BLaER1 (cell line): ENCODE results near the gene NSMCE3.

ENCODE experiments used
- H3K27ac ChIP-seq: shearing (Covaris generic); formaldehyde crosslinking; 2 replicates; pipeline ENCODE4 v1.8.1; 2022
- H3K27me3 ChIP-seq: shearing (Covaris generic); formaldehyde crosslinking; 2 replicates; pipeline ENCODE4 v1.8.1; 2022
- H3K36me3 ChIP-seq: shearing (Covaris generic); formaldehyde crosslinking; 2 replicates; pipeline ENCODE4 v1.8.1; 2022
- H3K4me1 ChIP-seq: shearing (Covaris generic); formaldehyde crosslinking; 2 replicates; pipeline ENCODE4 v1.8.1; 2022
- H3K4me2 ChIP-seq: shearing (Covaris generic); formaldehyde crosslinking; 2 replicates; pipeline ENCODE4 v1.8.1; 2022
- H3K4me3 ChIP-seq: shearing (Covaris generic); formaldehyde crosslinking; 2 replicates; pipeline ENCODE4 v1.8.1; 2022
- H3K9ac ChIP-seq: shearing (Covaris generic); formaldehyde crosslinking; 2 replicates; pipeline ENCODE4 v1.8.1; 2022
- H3K9me3 ChIP-seq: shearing (Covaris generic); formaldehyde crosslinking; 2 replicates; pipeline ENCODE4 v1.8.1; 2022
- H4K20me1 ChIP-seq: shearing (Covaris generic); formaldehyde crosslinking; 2 replicates; pipeline ENCODE4 v1.8.1; 2022
- Cebpa-rat ChIP-seq: shearing (Covaris generic); IDR thresholded peaks from 2 replicates; pipeline ENCODE4 v1.8.1; 2022

NSMCE3 gene

GRCh38 chr15:29223640-29224039, 46.0 kb downstream of the NSMCE3 start:
- no peak overlapping the region for H3K27ac ChIP-seq
- H3K27me3 ChIP-seq, result no peaks in the 10 kb centered on the region
- H4K20me1 ChIP-seq, result no peaks in the 10 kb centered on the region
- H3K9me3 ChIP-seq, result 0 out of 2 replicates have a peak, but pooled peaks cover 4% of the 10 kb centered on the region
- no peaks in the 10 kb centered on the region for H3K4me1 ChIP-seq
- H3K4me2 ChIP-seq, result no peak overlapping the region
- H3K36me3 ChIP-seq, result no peaks in the 10 kb centered on the region
- TF ChIP-seq Cebpa-rat, result no peak
- no peak overlapping the region for H3K9ac ChIP-seq
- no peak overlapping the region for H3K4me3 ChIP-seq

GRCh38 chr15:29222129-29222853, 47.3 kb downstream of the NSMCE3 start:
- H3K4me1 ChIP-seq, result no peaks in the 10 kb centered on the region
- no peak overlapping the region for H3K27ac ChIP-seq
- H3K4me2 ChIP-seq, result no peak overlapping the region
- no peak overlapping the region for H3K9ac ChIP-seq
- H3K27me3 ChIP-seq, result no peaks in the 10 kb centered on the region
- no peaks in the 10 kb centered on the region for H4K20me1 ChIP-seq
- H3K9me3 ChIP-seq, result 0 out of 2 replicates have a peak, but pooled peaks cover 4% of the 10 kb centered on the region
- H3K4me3 ChIP-seq, result no peak overlapping the region
- no peaks in the 10 kb centered on the region for H3K36me3 ChIP-seq
- TF ChIP-seq Cebpa-rat, result no peak

GRCh38 chr15:29220852-29221251, 48.8 kb downstream of the NSMCE3 start:
- TF ChIP-seq Cebpa-rat, result no peak
- 0 out of 2 replicates have a peak, but pooled peaks cover 4% of the 10 kb centered on the region for H3K9me3 ChIP-seq
- no peak overlapping the region for H3K4me2 ChIP-seq
- H4K20me1 ChIP-seq, result no peaks in the 10 kb centered on the region
- no peaks in the 10 kb centered on the region for H3K27me3 ChIP-seq
- H3K4me1 ChIP-seq, result no peaks in the 10 kb centered on the region
- no peak overlapping the region for H3K4me3 ChIP-seq
- H3K9ac ChIP-seq, result no peak overlapping the region
- no peaks in the 10 kb centered on the region for H3K36me3 ChIP-seq
- no peak overlapping the region for H3K27ac ChIP-seq

GRCh38 chr15:29216955-29217354, 52.7 kb downstream of the NSMCE3 start:
- no peak overlapping the region for H3K4me3 ChIP-seq
- H3K4me1 ChIP-seq, result no peaks in the 10 kb centered on the region
- H4K20me1 ChIP-seq, result no peaks in the 10 kb centered on the region
- no peak overlapping the region for H3K9ac ChIP-seq
- no peak overlapping the region for H3K27ac ChIP-seq
- H3K27me3 ChIP-seq, result no peaks in the 10 kb centered on the region
- H3K4me2 ChIP-seq, result no peak overlapping the region
- H3K36me3 ChIP-seq, result no peaks in the 10 kb centered on the region
- H3K9me3 ChIP-seq, result no peaks in the 10 kb centered on the region
- no peak for TF ChIP-seq Cebpa-rat
